ENCODE data around the gene ZDHHC13.

GRCh38 chr11:19079643-19080440 lies 37.1 kb upstream of the ZDHHC13 start:
- no peak for TF ChIP-seq SUZ12 (IDR thresholded peaks at IDR 0.05; ENCODE audit: extremely low read depth, insufficient read depth, insufficient read length)
- no peak for TF ChIP-seq YY1 (IDR thresholded peaks at IDR 0.05; ENCODE audit: insufficient read depth, insufficient read length)
- no peak for TF ChIP-seq ZNF274 (IDR thresholded peaks at IDR 0.05; ENCODE audit: low read depth, low read length)

Data from NT2/D1 (cell line).